ENCODE data around the gene ANHX. TPM values are rescaled to one million over a fixed set of nuclear protein-coding genes. Genes with fewer than 3 reads are reported as not detected.

The ANHX gene
- total RNA-seq, 1 experiment from 2014 or later = not detected

DNA sequence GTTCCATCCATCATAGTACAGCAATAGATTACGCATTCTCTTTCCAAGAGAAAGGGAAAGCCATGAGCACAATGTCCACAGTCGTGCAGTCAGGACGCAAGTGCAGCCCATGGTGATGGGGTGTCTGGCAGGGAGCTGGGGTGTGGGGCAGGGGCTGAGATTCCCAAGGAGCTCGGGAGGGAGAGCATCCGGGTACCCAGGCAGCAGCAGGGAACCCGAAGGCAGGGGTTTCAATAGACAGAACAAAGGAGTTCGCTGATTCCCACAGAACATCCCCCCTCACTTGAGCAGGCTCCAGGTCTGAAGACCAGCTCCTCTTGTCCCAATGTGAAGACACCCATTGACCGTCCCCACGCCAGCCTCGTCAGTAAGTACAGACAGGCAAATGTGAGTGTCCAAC, 13.5 kb downstream of the ANHX start:
- H3K27me3 ChIP-seq (replicated peaks; ENCODE audit: insufficient read depth, low read depth, low read length, poor library complexity) = no peaks in the 10 kb centered on the region
- intact Hi-C loops (cut with micrococcal nuclease; ENCODE audit: unreplicated experiment) = no loop called here
- TF ChIP-seq EZH2 (IDR thresholded peaks at IDR 0.05; ENCODE audit: borderline replicate concordance, low read depth, low read length, poor library complexity, severe bottlenecking) = no peak
- TF ChIP-seq, protein P1, sequence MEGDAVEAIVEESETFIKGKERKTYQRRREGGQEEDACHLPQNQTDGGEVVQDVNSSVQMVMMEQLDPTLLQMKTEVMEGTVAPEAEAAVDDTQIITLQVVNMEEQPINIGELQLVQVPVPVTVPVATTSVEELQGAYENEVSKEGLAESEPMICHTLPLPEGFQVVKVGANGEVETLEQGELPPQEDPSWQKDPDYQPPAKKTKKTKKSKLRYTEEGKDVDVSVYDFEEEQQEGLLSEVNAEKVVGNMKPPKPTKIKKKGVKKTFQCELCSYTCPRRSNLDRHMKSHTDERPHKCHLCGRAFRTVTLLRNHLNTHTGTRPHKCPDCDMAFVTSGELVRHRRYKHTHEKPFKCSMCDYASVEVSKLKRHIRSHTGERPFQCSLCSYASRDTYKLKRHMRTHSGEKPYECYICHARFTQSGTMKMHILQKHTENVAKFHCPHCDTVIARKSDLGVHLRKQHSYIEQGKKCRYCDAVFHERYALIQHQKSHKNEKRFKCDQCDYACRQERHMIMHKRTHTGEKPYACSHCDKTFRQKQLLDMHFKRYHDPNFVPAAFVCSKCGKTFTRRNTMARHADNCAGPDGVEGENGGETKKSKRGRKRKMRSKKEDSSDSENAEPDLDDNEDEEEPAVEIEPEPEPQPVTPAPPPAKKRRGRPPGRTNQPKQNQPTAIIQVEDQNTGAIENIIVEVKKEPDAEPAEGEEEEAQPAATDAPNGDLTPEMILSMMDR (conservative IDR thresholded peaks at IDR 0.05; ENCODE audit: low read depth, low read length) = no peak
- ChIA-PET POLR2A (ENCODE audit: low non-redundant PET) (no interaction called here), CTCF (no interaction called here)
- no peaks in the 10 kb centered on the region for H3K4me1 ChIP-seq (ENCODE audit: insufficient read depth, low read length, poor library complexity, severe bottlenecking)
- no TSS peak for BruUV-seq (replicated peaks)
- DNase-seq (ENCODE audit: low spot score) = no peak
- H3K36me3 ChIP-seq (ENCODE audit: insufficient read depth, low read length, poor library complexity, severe bottlenecking) = no peaks in the 10 kb centered on the region
- peaks cover 30% of the 10 kb centered on the region for H3K9me3 ChIP-seq (ENCODE audit: low read depth, low read length, poor library complexity, severe bottlenecking)
- no peak overlapping the region for H3K27ac ChIP-seq (ENCODE audit: low read depth, low read length, poor library complexity, severe bottlenecking)
- no peak overlapping the region for H3K4me3 ChIP-seq (ENCODE audit: low read depth, low read length, poor library complexity, severe bottlenecking)

DNA sequence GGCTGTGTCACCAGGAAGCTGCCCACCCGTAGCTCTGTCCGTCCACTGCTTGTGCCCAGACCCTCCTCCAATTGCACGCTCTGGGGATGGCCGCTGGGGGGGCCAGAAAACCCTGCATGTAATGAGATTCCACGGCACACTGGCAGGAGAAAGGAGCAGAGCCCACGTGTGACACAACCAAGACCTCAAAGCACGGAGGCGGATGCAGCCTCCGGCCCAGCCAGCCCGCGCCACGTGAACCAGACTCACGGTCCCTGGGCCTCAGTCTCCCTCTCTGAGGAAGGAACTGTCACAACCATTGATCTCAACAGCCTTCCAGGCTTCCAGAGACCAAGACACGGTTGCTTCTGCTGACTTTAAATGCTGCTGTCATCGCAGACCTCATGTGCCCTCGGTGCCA, 14.4 kb downstream of the ANHX start:
- no peaks in the 10 kb centered on the region for H3K27me3 ChIP-seq (replicated peaks; ENCODE audit: insufficient read depth, low read depth, low read length, poor library complexity)
- H3K27ac ChIP-seq (ENCODE audit: low read depth, low read length, poor library complexity, severe bottlenecking) = no peak overlapping the region
- intact Hi-C loops (cut with micrococcal nuclease; ENCODE audit: unreplicated experiment) = no loop called here
- BruUV-seq (replicated peaks) = no TSS peak
- DNase-seq (ENCODE audit: low spot score) = no peak
- no peaks in the 10 kb centered on the region for H3K36me3 ChIP-seq (ENCODE audit: insufficient read depth, low read length, poor library complexity, severe bottlenecking)
- CTCF ChIA-PET = no interaction called here
- no peak overlapping the region for H3K4me3 ChIP-seq (ENCODE audit: low read depth, low read length, poor library complexity, severe bottlenecking)
- TF ChIP-seq, protein P1 (conservative IDR thresholded peaks at IDR 0.05; ENCODE audit: low read depth, low read length) = no peak
- no peak for TF ChIP-seq EZH2 (IDR thresholded peaks at IDR 0.05; ENCODE audit: borderline replicate concordance, low read depth, low read length, poor library complexity, severe bottlenecking)
- no peaks in the 10 kb centered on the region for H3K4me1 ChIP-seq (ENCODE audit: insufficient read depth, low read length, poor library complexity, severe bottlenecking)
- H3K9me3 ChIP-seq (ENCODE audit: low read depth, low read length, poor library complexity, severe bottlenecking) = peaks cover 38% of the 10 kb centered on the region
- POLR2A ChIA-PET (ENCODE audit: low non-redundant PET) = no interaction called here

DNA sequence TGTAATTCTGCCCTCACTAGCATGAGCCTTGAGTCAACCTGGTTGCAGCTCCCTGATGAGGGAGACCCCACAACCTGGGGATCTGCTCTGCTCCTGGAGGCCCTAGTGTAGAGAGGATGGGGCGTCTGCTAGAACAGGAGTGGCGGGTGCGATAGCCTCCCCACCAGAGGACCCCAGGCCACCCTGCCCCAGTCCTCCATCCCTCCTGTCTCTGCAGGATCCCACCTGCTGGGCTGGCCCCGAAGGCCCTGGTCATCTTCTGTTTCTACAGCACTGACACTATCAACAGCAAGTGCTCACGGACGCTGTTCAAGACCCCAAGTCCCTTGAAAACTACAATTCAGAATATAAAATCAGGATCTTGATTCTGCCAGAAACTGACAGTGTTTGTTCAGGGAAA, 15.2 kb downstream of the ANHX start:
- no peaks in the 10 kb centered on the region for H3K36me3 ChIP-seq (ENCODE audit: insufficient read depth, low read length, poor library complexity, severe bottlenecking)
- H3K27ac ChIP-seq (ENCODE audit: low read depth, low read length, poor library complexity, severe bottlenecking) = no peak overlapping the region
- CTCF ChIA-PET = no interaction called here
- no TSS peak for BruUV-seq (replicated peaks)
- POLR2A ChIA-PET (ENCODE audit: low non-redundant PET) = no interaction called here
- peaks cover 34% of the 10 kb centered on the region for H3K9me3 ChIP-seq (ENCODE audit: low read depth, low read length, poor library complexity, severe bottlenecking)
- TF ChIP-seq, protein P1 (conservative IDR thresholded peaks at IDR 0.05; ENCODE audit: low read depth, low read length) = no peak
- no peak for TF ChIP-seq EZH2 (IDR thresholded peaks at IDR 0.05; ENCODE audit: borderline replicate concordance, low read depth, low read length, poor library complexity, severe bottlenecking)
- no peaks in the 10 kb centered on the region for H3K27me3 ChIP-seq (replicated peaks; ENCODE audit: insufficient read depth, low read depth, low read length, poor library complexity)
- H3K4me3 ChIP-seq (ENCODE audit: low read depth, low read length, poor library complexity, severe bottlenecking) = no peak overlapping the region
- no peak for DNase-seq (ENCODE audit: low spot score)
- H3K4me1 ChIP-seq (ENCODE audit: insufficient read depth, low read length, poor library complexity, severe bottlenecking) = no peaks in the 10 kb centered on the region
- intact Hi-C loops (cut with micrococcal nuclease; ENCODE audit: unreplicated experiment) = no loop called here
